Activated CD4-positive, CD25-positive, alpha-beta regulatory T cell treated with anti-CD3 and anti-CD28 coated beads, Interleukin-2, amount 50 U/mL, for 24 hours (primary cell): ENCODE results near the gene ITIH2.
"Not testable (repeated sequence)": the region's sequence is repeated elsewhere in the genome, so short reads cannot be mapped to it uniquely, and the experiment has no call there.

Experiments used
- ATAC-seq, 2 donors: fragments of 150-1000 bp; cut with Tn5 transposase; one replicate each; pipeline ENCODE4 v1.10.0; 2021; ENCODE audit warnings: mild to moderate bottlenecking in 1 of 2, moderate library complexity in 1 of 2

Gene ITIH2

GRCh38 chr10:7696545-7696944 is 6.6 kb upstream of the ITIH2 start:
- no peak for ATAC-seq

GRCh38 chr10:7697426-7697825 is 5.7 kb upstream of the ITIH2 start:
- ATAC-seq: no peak

- no peak for ATAC-seq
These were observed 2.5 kb upstream of the ITIH2 start for GRCh38 chr10:7700577-7701125.

- no peak for ATAC-seq
These were observed 1.9 kb upstream of the ITIH2 start for GRCh38 chr10:7701158-7701742.

- ATAC-seq: no peak
These were observed 766 bp upstream of the ITIH2 start for GRCh38 chr10:7702288-7702812.

- ATAC-seq: no peak
These were observed 1.2 kb downstream of the ITIH2 start for GRCh38 chr10:7704071-7705016.

- ATAC-seq: no peak
These were observed 2.2 kb downstream of the ITIH2 start for GRCh38 chr10:7705341-7705740.

GRCh38 chr10:7706534-7707073 is 3.5 kb downstream of the ITIH2 start:
- no peak for ATAC-seq

- ATAC-seq: no peak
These were observed 4.0 kb downstream of the ITIH2 start for GRCh38 chr10:7707102-7707501.

- ATAC-seq: no peak
These were observed 4.9 kb downstream of the ITIH2 start for GRCh38 chr10:7707858-7708622.

- no peak for ATAC-seq
These were observed 5.7 kb downstream of the ITIH2 start for GRCh38 chr10:7708832-7709231.

- no peak for ATAC-seq
These were observed 7.3 kb downstream of the ITIH2 start for GRCh38 chr10:7710446-7710845.

- ATAC-seq: not testable (repeated sequence)
These were observed 8.0 kb downstream of the ITIH2 start for GRCh38 chr10:7711075-7711474.

- ATAC-seq: no peak
These were observed 12.4 kb downstream of the ITIH2 start for GRCh38 chr10:7715515-7715914.

GRCh38 chr10:7717767-7718166 is 14.7 kb downstream of the ITIH2 start:
- no peak for ATAC-seq

GRCh38 chr10:7718685-7719084 is 15.6 kb downstream of the ITIH2 start:
- no peak for ATAC-seq

GRCh38 chr10:7720478-7720877 is 17.4 kb downstream of the ITIH2 start:
- ATAC-seq: no peak

GRCh38 chr10:7722927-7723529 is 19.9 kb downstream of the ITIH2 start:
- ATAC-seq: no peak

- no peak for ATAC-seq
These were observed 31.7 kb downstream of the ITIH2 start for GRCh38 chr10:7734821-7735220.

GRCh38 chr10:7738536-7739407 is 35.7 kb downstream of the ITIH2 start:
- no peak for ATAC-seq

GRCh38 chr10:7744307-7744706 is 41.2 kb downstream of the ITIH2 start:
- no peak for ATAC-seq
